Fibroblast of lung (primary cell): ENCODE results near the gene HOXB5. TPM values are rescaled to one million over a fixed set of nuclear protein-coding genes. Genes with fewer than 3 reads are reported as not detected.

Source experiments
- DNase-seq, 2 donors: peaks; one replicate each; pipeline versions ENCODE4 v3.0.0 to v3.0.0-alpha.2; 2010; ENCODE audit warnings: low read depth in 2 of 2
- H2AFZ ChIP-seq: 2 replicates; pipeline ENCODE4 v1.5.1; 2012; ENCODE audit warnings: low read length, control low read depth, inconsistent platforms
- H3K27ac ChIP-seq: 2 replicates; pipeline ENCODE4 v1.5.1; 2011; ENCODE audit warnings: low read length, control low read depth; ENCODE audit not compliant: insufficient read depth
- H3K27me3 ChIP-seq: 2 replicates; pipeline ENCODE4 v1.5.1; 2011; ENCODE audit warnings: mild to moderate bottlenecking, low read length; ENCODE audit not compliant: control insufficient read depth, insufficient read depth
- H3K36me3 ChIP-seq: 2 replicates; pipeline ENCODE4 v1.5.1; 2011; ENCODE audit warnings: low read length; ENCODE audit not compliant: control insufficient read depth, insufficient read depth
- H3K4me1 ChIP-seq: 2 replicates; pipeline ENCODE4 v1.5.1; 2011; ENCODE audit warnings: low read length; ENCODE audit not compliant: control insufficient read depth, insufficient read depth; ENCODE audit errors: extremely low read depth
- H3K4me2 ChIP-seq: 2 replicates; pipeline ENCODE4 v1.5.1; 2011; ENCODE audit warnings: low read length, control low read depth; ENCODE audit not compliant: insufficient read depth; ENCODE audit errors: extremely low read depth
- H3K4me3 ChIP-seq, 4 experiments: fragments of 200-600 bp in 1 of 4; sonication (generic) in 1 of 4; replicated peaks in 1 of 4; 2 replicates each; pipeline ENCODE4 v1.5.1; 2011 to 2016; ENCODE audit warnings: low read length in 4 of 4, low read depth in 3 of 4, mild to moderate bottlenecking in 3 of 4, control low read depth in 2 of 4, inconsistent platforms in 1 of 4, mixed read lengths in 1 of 4; ENCODE audit not compliant: insufficient read depth in 1 of 4; ENCODE audit errors: control extremely low read depth in 1 of 4
- H3K79me2 ChIP-seq: 2 replicates; pipeline ENCODE4 v1.5.1; 2012; ENCODE audit warnings: mild to moderate bottlenecking, low read length, inconsistent platforms; ENCODE audit not compliant: control insufficient read depth, insufficient read depth
- H3K9ac ChIP-seq: 2 replicates; pipeline ENCODE4 v1.5.1; 2011; ENCODE audit warnings: mild to moderate bottlenecking, low read length, control low read depth; ENCODE audit not compliant: insufficient read depth
- H3K9me3 ChIP-seq: 2 replicates; pipeline ENCODE4 v1.5.1; 2012; ENCODE audit warnings: low read depth, low read length; ENCODE audit not compliant: control insufficient read depth, insufficient read depth
- H4K20me1 ChIP-seq: 2 replicates; pipeline ENCODE4 v1.5.1; 2011; ENCODE audit warnings: low read length; ENCODE audit not compliant: control insufficient read depth, insufficient read depth; ENCODE audit errors: extremely low read depth
- EZH2 ChIP-seq: IDR thresholded peaks from 2 replicates; pipeline ENCODE4 v1.5.1; 2012; ENCODE audit warnings: low read length, control low read depth, mild to moderate bottlenecking; ENCODE audit errors: missing control alignments
- polyA plus RNA-seq, 2 donors: library from polyadenylated mRNA; depleted of rRNA in 1 of 2; stranded (reverse) in 1 of 2; unstranded in 1 of 2; fragments of >200 nt; gene quantifications; 2 replicates each; pipeline ENCODE4 v1.2.1, GENCODE V29; 2011 to 2012; ENCODE audit warnings: missing spikeins in 1 of 2
- total RNA-seq: library from RNA; depleted of rRNA; stranded (reverse); fragments of >200 nt; gene quantifications from 2 replicates; pipeline ENCODE4 v1.2.1, GENCODE V29; 2014
- TF ChIP-seq, protein P1 (sequence below), 2 donors: IDR thresholded peaks in 1 of 2; conservative IDR thresholded peaks in 1 of 2; 1 replicate in 1 of 2; 2 replicates in 1 of 2; pipeline ENCODE4 v1.5.1; 2011 to 2012; ENCODE audit warnings: low read length in 2 of 2, control low read depth in 1 of 2, inconsistent platforms in 1 of 2, low read depth in 1 of 2, mild to moderate bottlenecking in 1 of 2

Gene HOXB5
- total and polyA plus RNA-seq, 2 donors (not counting 1 experiment from before 2014, with no cell fraction given) = 2.1 to 9.4 TPM

DNA sequence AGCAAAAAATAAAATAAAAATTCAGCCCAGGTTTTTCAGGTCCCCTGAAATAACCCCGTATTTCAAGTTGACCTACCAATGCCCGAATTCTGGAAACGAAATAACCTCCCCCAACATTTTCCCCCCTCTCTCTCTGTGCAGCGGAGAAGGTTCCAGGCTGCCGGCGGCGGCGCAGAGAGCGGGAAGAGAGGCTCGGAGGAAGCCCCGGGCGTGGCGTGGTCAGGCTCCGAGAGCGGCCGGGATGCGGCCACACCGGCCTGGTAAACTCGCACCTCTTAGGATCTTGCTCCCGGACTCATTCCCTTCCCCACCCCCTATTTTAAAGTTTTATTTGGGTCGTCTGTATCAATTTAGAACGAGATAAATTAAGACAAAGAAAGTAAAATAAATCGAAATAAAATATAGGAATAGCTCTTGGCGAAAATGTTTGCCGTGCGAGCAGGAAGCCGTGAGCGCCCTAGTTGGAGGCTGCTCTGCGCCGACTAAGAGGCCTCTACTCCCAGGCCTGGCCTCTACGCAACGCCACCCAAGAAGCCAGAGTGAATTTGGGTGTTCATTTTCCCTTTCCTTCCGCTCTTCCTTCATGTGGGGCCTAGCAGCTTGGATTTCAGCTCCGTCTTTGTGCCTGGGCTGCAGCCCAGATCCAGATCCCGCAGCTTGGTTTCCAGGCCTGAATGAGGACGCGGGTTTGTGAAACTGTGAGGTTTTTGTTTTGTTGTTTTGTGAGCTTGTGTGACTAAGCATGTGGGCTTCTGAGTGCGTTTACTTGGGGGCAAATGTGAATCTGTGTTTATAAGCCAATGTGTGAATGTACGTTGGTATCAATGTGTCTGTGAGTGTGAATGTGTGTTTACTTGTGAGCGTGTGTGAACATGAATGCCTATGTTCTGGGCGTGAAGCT, 12.7 kb upstream of the HOXB5 start:
- Histone ChIP-seq H3K4me1 (peaks cover 11% of the 10 kb centered on the region), H3K4me2 (no peak overlapping the region), H3K79me2 (peaks cover 36% of the 10 kb centered on the region), H3K9ac (no peak overlapping the region), H3K4me3 (no peak overlapping the region), H3K36me3 (peaks cover 6% of the 10 kb centered on the region), H3K9me3 (no peaks in the 10 kb centered on the region), H2AFZ (no peak overlapping the region), H4K20me1 (no peaks in the 10 kb centered on the region), H3K27me3 (no peaks in the 10 kb centered on the region), H3K27ac (no peak overlapping the region)
- TF ChIP-seq, protein P1, sequence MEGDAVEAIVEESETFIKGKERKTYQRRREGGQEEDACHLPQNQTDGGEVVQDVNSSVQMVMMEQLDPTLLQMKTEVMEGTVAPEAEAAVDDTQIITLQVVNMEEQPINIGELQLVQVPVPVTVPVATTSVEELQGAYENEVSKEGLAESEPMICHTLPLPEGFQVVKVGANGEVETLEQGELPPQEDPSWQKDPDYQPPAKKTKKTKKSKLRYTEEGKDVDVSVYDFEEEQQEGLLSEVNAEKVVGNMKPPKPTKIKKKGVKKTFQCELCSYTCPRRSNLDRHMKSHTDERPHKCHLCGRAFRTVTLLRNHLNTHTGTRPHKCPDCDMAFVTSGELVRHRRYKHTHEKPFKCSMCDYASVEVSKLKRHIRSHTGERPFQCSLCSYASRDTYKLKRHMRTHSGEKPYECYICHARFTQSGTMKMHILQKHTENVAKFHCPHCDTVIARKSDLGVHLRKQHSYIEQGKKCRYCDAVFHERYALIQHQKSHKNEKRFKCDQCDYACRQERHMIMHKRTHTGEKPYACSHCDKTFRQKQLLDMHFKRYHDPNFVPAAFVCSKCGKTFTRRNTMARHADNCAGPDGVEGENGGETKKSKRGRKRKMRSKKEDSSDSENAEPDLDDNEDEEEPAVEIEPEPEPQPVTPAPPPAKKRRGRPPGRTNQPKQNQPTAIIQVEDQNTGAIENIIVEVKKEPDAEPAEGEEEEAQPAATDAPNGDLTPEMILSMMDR (conservative IDR thresholded peaks at IDR 0.05 in 1 of 2, IDR thresholded peaks at IDR 0.05 in 1 of 2; ENCODE audit: low read depth in 1 of 2, low read length in 2 of 2) = no peak
- TF ChIP-seq EZH2 = no peak
- no peak for DNase-seq

DNA sequence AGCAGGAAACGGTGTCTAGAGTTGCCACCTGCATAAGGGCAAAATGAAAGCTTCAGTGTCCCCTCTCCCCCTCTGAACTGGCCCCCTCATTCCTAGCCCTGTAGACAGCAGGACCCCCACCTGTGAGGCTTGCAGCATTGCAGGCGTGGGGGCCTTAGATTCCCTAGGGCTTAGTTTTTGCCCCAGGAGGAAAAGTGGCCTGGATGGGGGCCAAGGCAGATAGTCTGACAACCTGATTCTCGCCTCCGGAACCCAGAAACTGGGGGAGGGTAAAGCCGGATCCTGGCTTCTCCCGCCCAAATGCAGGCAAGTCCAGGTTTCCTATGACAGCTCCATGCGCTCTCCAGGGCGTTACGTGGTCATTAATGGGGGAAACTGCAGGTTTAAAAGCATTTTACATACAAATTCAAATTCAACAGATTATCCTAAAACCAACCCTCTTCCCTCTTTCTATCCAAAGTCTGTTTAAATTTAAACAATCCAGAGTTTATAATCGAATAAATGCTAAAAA, 11.9 kb upstream of the HOXB5 start:
- no peaks in the 10 kb centered on the region for H4K20me1 ChIP-seq
- no peak for DNase-seq
- TF ChIP-seq EZH2 = no peak
- H3K9me3 ChIP-seq = no peaks in the 10 kb centered on the region
- peaks cover 9% of the 10 kb centered on the region for H3K4me1 ChIP-seq
- H3K9ac ChIP-seq = no peak overlapping the region
- H3K4me2 ChIP-seq = no peak overlapping the region
- peaks cover 44% of the 10 kb centered on the region for H3K79me2 ChIP-seq
- no peaks in the 10 kb centered on the region for H3K27me3 ChIP-seq
- H2AFZ ChIP-seq = no peak overlapping the region
- no peak overlapping the region for H3K4me3 ChIP-seq
- peaks cover 6% of the 10 kb centered on the region for H3K36me3 ChIP-seq
- no peak overlapping the region for H3K27ac ChIP-seq

DNA sequence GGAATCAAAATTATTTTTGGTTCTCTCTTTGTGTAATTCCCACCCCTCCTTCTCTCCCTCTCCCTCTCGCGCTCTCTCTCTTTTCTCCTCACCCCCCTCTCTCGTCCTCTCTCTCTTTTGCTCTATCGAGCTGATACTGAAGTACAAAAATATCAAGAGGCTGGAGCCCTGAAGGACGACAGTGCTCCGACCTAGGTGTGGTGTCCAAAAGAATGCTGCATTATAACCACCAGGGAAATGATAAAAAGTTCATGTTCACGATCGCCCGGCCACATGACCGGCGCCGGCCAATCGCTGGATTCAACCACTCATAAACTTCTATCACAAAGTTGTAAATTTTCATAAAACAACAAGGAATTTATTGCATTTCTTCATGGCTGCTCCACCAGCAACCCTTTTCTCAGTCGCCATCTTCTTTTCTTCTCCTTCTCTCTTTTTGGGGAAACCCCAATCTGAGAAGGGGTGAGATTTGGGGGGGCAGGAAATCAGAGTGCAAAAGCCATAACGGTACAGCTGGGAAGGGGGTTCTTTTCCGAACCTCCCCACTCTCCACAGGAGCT, 11.3 kb upstream of the HOXB5 start, which contains the start of gene HOXB6:
HOXB6 (minus strand) TSS at position 217 of the 560 bp plus-strand sequence. CDS start 6,836 bp downstream, outside the sequence.
- Histone ChIP-seq H3K79me2 (peaks cover 48% of the 10 kb centered on the region), H3K9me3 (no peaks in the 10 kb centered on the region), H2AFZ (no peak within 1 kb of the TSS), H3K9ac (peak within 1 kb of the TSS; percentile 35), H3K27me3 (no peaks in the 10 kb centered on the region), H3K4me3 (peak within 1 kb of the TSS; percentile 7 to 55 (median 34)), H3K4me2 (peak within 1 kb of the TSS; percentile 11), H3K27ac (peak within 1 kb of the TSS; percentile 16), H3K36me3 (peaks cover 6% of the 10 kb centered on the region), H4K20me1 (no peaks in the 10 kb centered on the region), H3K4me1 (peaks cover 8% of the 10 kb centered on the region)
- no peak for DNase-seq
- no peak for TF ChIP-seq EZH2
- TF ChIP-seq, protein P1 (conservative IDR thresholded peaks at IDR 0.05 in 1 of 2, IDR thresholded peaks at IDR 0.05 in 1 of 2; ENCODE audit: low read depth in 1 of 2, low read length in 2 of 2) = no peak
